ENCODE data around the gene ART5.

ART5 gene, protein sequence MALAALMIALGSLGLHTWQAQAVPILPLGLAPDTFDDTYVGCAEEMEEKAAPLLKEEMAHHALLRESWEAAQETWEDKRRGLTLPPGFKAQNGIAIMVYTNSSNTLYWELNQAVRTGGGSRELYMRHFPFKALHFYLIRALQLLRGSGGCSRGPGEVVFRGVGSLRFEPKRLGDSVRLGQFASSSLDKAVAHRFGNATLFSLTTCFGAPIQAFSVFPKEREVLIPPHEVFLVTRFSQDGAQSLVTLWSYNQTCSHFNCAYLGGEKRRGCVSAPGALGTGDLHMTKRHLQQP

DNA sequence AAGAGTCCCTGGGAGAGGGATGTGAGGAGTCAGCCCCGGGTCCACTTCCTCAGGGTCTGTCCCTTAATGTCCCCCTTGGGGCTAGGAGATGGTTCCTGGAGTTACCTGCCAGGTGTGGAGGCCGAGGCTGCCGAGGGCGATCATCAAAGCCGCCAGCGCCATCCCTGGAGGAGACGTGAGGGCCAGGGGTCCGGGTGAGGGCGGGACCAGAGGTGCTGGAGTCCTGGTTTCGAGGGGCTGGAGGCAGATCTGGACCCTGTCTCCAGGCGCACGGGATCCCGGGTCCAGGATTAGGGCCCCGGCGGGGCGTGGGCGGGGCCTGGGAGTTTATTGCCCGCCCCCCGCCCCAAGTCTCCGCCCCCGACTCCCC lies at the start of gene ART5:
TSS of gene ART5 (minus strand) at position 292 of the 370 bp plus-strand sequence. CDS start at position 162, 130 bp downstream.
- DNase-seq: no peak

DNA sequence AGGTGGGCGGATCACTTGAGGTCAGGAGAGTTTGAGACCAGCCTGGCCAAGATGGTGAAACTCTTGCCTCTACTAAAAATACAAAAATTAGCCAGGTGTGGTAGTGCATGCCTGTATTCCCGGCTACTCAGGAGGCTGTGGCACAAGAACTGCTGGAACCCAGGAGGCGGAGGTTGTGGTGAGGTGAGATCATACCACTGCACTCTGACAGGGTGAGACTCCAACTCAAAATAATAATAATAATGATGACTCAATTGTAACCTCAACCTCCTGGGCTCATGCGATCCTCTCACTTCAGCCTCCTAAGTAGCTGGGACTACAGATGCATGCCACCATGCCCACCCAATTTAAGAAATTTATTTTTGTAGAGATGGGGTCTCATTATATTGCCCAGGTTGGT lies 45.0 kb upstream of the ART5 start:
- no peak for DNase-seq

DNA sequence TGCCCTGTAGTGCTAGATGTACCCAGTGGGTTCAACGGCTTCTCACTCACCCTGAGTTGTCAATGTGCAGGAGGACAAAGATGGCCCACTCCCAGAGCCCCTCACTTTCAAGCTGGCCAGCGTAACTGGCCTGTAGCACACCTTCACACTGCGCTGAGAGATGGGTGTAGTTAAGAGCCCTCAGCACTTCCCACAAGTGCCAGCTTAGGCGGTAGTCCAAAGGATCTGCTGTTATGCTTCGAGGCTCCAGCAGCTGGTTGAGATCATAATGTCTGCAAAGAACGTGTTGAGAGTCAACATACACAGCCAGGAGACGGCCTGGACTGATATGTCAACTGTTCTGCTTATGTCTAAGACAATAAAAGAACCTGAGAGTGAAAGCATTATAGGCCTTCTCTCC lies 44.1 kb upstream of the ART5 start:
- DNase-seq: no peak

DNA sequence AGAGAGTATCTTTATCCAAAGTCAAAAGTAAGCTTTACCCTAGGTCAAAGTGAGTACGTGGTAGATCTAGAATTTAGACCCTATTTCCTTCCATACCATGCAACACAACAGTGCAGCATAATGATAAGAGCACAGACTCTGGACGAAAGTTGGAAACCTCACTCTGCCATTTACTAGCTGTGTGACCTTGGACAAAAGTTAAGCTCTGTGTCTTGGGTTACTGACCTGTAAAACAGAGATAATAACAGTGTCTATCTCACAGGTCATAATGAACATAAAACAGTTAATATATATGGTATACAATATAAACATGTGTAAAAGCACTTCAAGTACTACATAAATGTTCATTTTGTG lies 43.0 kb upstream of the ART5 start:
- DNase-seq: no peak

DNA sequence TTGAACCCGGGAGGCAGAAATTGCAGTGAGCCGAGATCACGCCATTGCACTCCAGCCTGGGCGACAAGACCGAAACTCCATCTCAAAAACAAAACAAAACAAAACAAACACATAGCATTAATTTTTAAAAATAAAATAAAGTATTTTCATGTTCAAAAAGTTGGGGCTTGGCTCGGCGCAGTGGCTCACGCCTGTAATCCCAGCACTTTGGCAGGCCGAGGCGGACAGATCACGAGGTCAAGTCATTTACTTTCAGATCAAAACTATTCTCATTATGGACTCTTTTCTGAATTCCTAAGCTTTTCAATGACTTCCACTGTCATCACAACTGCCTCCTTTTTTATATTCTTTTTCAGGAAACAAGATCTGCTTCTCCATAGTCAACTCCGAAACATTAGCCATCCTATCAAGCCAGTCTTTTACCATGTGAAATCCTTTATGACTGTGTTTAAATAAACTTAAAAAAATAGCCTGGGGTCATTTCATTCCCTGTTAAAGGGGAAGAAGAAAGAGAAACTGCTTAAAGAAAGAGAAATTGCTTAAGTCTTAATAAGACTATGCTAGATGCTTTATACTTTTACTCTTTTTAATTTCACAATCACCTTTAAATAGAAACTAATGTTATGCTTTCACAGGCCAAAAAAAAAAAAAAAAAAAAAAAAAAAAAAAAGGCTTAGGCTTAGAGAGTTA lies 42.5 kb upstream of the ART5 start:
- peak; percentile 48 for DNase-seq

DNA sequence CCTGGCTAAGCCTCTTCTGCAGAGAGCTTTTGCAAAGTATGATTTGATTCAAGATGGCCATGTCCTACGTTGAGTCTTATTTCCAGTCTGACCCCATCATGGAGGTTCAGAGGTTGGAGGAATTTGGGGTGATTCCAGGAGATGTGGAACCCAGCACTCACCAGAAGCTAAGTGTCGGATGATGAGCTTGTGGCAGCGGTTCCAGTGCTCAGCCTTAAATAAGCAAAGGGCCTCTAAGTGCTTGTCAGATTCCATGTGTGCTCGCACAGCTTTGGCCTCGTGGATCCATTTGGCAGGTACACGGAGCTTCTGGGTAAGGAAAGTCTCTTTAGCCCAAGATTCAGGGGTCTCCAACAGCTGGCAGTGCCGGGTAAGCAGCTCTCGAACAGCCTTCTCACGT lies 41.2 kb upstream of the ART5 start:
- no peak for DNase-seq

DNA sequence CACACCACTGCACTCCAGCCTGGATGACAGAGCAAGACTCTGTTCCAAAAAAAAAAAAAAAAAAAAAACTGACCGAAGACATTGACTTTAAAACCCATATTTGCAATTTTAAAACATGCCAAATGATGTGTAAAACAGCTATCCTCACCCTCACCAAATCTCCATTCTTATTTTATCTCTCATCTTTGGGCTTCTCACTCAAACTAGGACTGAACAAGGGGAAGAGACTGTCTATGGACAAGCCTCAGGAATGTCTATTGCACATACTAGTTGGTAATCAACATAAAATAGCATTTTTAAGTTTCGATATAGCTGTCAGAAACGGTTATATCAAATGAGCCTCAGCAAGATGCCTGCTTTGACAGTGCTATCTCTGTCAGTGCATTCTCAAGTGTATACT lies 37.3 kb upstream of the ART5 start:
- no peak for DNase-seq

DNA sequence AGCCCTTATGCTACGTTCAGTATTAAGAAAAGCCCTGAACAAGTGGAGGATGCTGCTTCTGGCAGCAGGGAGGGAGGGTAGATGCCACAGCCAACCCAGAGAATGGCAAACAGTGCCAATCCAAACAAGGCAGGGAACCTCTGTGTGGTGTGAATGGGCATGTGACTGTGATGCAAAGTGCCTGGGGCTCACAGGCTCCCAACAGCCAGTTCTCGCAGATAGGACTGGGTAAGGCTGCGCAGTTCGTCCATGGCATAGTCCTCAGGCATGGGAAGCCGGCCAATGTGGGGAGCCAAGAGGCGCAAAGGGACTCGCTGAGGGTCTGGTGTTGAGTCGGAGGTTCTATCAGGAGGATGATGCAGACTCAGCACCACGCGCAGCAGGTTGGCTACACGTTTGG lies 34.2 kb upstream of the ART5 start:
- DNase-seq: no peak

DNA sequence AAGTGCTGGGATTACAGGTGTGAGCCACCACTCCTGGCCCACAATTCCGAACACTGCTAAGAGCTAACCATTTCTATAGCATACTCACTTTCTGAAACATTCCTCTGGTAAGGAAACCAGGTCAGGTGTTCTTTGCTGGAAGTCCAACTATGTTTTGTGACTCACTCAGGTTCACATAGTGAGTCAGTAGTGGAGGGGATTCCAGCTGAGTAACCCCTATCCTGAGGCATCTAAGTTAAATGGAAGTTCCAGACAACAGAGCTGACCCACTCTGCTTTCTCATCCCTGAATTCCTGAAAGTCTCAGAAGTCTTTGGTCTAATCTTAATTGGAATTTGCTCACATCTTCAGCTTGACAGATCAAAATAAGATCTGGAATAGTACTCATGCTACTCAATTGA lies 32.4 kb upstream of the ART5 start:
- no peak for DNase-seq

DNA sequence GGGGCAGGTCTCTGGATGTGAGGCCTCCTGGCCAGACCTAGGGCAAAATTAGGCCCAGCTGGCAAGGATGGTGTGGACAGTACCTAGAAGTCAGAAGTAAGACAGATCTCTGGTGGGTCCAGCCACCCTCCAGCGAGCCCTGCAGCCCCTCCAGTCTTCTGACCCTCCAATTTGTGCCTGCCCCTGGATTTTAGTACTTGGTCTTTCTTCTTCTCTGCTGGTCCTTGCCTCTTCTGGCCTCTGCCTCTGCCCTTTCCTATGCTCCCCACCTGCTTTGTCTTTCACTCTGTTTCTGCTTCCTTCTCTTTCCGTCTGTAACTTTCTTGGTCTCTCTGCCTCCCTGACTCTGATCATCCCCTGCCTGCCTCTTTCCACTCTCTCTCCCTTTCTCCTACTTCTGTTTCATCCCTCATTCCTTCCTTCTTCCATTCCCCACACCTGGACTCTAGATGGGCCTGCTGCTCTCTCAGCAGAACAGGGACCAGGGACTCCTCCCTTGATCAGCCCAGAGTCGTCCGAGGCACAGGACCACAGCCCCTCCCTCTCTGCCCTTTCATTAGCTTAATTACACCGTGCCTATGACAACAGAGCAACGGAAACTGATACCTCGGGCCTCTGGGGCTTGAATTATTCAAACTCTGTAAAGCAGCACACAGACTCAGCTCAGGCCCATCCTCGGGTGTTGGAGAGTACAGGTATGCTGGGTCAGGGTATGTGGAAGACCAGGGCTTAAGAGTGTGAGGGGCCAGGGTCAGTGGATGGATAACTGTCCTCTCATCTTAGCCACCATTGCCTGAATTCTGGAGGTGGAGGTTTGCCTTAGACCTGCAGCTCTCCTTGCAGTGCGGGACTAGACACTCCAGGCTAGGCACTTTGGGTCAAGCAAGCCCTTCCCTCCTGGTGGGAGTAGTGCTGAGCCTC lies 29.8 kb upstream of the ART5 start, which contains the start of gene CHRNA10:
TSS of gene CHRNA10 (minus strand) at position 51 of the 921 bp plus-strand sequence. CDS start 72 bp downstream, outside the sequence.
- DNase-seq: no peak

DNA sequence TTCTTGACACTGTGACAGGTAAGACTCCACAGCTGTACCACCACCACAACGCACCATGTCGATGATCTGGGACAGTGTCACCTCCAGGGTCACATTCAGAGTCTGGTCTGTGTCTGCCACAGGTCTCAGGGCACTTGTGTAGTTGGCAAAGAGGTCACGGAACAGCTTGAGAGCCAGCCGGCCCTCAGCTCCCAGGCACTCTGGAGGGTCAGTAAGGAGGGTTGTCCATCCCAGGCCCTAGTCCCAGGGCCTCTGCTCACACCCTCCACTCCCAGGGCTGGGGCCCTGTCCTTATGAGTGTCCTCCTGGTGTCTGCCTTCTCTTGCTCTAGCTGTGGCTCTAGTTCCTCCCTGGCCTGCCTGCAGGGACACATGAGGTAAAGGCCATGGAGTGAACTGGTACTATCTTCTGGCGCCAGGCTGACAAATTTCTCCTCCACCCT lies 28.0 kb upstream of the ART5 start:
- no peak for DNase-seq

DNA sequence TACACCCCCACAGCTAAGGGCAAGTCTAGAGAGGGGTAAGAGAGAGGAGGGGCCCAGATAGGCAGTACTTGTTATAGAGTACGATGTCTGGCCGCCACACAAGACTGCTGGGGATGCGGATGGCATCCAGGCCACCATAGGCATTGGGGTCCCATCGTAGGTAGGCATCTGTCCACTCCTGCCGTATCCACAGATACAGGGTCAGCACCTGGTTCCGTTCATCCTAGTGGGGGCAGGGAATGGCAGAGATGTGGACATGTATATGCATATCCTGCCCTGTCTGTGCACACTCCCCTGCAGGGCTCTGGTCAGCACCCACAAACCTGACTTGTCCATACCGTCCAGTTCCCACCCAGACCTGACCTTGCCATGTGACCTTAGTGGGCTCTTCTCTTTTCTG lies 27.3 kb upstream of the ART5 start:
- no peak for DNase-seq

DNA sequence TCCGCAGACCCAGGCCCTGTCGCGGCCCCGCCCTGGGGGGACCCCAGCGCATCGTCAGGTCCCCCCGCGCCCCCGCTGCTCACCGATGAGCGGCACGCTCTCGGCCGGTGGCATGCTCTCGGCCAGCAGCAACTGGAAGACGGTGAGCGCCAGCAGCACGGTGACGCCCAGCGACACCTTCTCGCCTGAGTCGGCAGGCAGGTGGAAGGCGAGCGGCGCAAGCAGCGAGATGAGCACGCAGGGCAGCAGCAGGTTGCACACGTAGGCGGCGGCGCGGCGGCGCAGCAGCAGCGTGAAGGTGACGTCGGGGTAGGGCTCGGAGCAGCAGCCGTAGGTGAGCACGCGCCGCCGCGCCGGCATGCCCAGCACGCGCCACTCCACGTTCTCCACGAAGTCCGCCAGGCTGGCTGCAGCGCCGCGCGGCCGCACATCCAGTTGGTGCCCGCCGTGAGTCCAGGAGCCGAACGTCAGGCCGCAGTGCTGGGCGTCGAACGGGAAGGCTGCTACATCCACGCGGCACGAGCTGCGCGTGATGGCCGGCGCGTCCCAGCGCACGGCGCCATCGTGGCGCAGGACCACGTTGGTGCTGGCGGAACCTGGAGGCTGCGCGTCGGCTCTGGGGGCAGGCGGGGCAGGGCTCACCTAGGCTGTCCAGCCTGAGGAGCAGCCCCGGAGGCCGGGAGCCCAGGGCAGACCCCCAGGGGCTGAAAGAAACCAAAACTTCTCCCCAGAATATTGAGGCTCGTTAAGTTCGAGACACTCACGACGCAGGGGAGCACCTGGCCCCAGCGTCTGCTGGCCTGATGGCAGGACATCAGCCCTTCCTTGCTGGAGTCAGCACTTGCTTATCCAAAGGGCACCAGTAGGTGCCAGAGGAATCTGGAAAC lies 25.6 kb upstream of the ART5 start:
- no peak for DNase-seq

DNA sequence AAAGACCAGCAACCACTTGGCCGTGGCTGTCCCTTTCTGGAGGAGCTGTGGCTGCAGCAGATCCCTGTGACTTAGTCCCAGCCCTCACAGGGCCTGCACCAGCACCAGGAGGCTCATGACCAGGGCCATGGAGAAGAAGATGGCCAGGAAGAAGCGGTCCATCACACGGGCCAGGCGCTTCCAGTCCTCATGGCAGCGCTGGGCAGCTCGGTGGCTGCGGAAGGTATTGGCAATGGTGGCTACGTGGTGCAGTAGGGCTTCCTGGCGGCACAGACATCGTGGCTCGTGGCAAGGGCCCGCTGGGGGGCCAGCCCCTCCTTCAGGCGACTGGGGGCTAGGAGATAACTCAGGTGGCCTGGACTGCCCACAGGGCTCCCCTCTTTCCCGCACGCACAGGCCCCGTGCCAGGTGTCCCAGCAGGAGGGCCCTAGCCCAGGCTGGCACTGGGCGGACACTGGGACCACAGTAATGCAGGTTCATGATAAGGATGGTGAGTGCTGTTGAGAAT lies 24.3 kb upstream of the ART5 start:
- no peak for DNase-seq

DNA sequence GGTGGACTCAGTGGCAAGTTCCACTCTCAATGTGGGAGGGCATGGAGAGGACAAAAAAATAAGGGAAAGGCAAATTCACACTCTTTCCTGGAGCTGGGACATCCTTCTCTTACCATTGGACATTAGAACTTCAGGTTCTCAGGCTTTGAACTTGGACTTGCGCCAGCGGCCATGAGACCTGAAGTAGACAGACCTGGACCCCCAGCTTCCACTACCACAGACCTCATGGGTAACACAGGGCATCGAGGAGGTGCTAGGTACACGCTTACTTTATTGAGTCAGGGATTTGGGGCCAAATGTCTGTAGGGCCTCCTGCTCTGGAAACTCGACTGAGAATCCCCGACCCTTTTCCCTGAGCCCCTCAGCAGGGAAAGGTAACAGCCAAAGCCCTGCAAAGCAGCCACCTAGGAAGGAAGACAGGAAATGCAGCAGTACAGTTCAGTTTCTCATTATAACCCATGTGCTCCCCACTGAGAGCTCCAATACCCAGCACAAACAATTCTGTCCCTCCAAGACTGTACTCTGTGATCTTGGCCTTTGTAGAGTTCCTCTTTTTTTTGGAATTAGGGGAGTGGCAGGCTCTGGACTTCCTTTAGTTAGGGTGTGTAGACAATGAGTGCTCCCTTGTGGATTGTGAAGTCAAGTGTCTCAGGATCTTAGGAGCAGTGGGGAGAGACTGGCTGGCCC lies 23.7 kb upstream of the ART5 start:
- DNase-seq: peak; percentile 41

DNA sequence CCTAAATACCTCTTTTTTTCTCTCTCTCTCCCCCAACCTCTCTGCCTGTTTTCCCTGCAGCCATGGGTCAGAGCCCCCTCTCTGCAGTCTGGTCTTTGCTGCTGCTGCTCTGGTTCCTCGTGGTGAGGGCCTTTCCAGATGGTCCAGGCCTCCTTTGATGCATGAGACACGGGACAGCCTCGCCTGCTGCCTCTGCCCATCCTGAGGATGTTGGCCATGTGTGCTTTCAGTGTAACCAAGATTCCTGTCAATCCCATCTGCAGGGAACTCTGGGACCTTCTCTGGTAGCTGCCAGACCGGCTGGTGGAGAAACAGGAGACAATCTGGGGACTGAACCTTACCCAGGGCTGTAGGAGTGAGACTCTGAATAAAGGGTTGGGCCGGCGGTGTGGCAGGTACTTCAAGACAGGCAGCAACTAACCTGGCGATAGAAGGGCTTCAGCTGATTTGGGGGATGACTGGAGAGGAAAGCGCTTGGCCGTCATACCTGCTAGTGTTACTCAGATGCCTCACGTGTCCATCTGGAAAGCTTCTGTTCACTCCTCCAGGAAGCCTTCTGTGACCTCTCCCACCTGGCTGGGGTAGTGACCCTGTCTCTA lies 22.3 kb upstream of the ART5 start:
- DNase-seq: no peak

DNA sequence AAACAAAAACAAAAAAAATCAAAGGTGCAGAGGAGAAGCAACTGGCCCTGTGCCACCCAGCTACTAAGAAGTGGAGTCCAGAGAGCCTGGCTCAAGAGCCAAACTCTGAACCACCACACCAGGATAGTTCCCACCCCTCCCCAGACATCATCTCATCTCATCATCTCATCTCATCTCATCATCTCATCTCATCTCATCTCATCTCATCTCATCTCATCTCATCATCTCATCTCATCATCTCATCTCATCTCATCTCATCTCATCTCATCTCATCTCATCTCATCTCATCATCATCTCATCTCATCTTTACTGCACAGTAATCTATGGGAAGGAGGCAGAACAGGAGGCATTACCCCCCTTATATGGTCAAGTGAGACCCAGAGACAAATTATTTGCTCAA lies 21.1 kb upstream of the ART5 start:
- DNase-seq: no peak

DNA sequence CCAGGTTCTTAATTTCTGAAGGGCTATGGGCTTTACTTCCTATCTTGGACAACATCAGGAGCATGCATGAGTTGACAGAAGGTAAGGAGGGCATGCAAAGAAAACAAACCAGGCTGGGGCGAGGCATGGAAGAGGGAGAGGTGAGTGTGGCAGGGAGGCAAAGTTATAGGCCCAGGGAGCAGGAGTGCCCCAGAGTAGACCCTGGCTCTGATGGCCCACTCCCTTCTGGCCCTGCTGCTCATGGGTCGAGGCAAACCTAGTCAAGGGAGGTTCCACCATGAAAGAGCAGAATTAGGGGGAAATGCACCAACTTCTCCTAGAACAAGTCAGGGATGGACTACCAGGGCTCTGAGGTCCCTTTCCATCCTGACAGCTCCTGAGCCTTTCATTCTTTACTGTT lies 19.2 kb upstream of the ART5 start:
- no peak for DNase-seq

DNA sequence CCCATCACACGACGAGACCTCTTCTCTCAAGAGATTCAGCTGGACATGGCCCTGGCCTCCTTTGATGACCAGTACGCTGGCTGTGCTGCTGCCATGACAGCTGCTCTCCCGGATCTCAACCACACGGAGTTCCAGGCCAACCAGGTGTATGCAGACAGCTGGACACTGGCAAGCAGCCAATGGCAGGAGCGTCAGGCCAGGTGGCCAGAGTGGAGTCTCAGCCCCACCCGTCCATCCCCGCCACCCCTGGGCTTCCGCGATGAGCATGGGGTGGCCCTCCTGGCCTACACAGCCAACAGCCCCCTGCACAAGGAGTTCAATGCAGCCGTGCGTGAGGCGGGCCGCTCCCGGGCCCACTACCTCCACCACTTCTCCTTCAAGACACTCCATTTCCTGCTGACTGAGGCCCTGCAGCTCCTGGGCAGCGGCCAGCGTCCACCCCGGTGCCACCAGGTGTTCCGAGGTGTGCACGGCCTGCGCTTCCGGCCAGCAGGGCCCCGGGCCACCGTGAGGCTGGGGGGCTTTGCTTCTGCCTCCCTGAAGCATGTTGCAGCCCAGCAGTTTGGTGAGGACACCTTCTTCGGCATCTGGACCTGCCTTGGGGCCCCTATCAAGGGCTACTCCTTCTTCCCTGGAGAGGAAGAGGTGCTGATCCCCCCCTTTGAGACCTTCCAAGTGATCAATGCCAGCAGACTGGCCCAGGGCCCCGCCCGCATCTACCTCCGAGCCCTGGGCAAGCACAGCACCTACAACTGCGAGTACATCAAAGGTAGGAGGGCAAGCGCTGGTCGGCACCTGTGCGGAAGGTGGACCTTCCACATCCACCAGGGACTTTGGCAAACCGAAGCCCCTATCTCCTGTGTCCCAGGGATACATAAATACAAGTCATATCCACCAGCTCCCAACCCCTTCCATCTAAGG lies 18.1 kb upstream of the ART5 start:
- no peak for DNase-seq

DNA sequence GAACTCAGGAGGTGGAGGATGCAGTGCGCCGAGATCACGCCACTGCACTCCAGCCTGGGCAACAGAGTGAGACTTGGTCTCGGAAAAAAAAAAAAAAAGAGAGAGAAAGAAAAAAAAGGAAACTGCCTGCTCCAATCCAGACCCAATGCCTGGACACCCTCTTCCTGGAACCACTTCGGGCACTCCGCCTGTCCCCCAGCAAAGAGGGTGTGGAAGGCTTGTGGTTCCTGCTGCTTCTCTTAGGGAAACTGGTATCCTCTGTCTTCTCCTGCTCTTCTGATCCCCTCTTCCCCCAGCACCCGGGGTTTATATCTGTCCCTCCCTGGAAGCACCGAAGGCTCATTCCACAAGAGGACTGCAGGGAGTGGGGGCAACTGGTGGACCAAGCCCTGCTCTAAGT lies 16.5 kb upstream of the ART5 start:
- no peak for DNase-seq

Data from suppressor macrophage treated with lipopolysaccharide for 4 hours (primary cell).